Panc1 (cell line): ENCODE data around the gene CNDP1. TPM values are rescaled to one million over a fixed set of nuclear protein-coding genes. Genes with fewer than 3 reads are reported as not detected.

Source experiments
- ATAC-seq: fragments of 200-7000 bp; cut with Tn5 transposase; 2 replicates; pipeline ENCODE4 v1.9.1; 2020; ENCODE audit warnings: mild to moderate bottlenecking, moderate library complexity
- BruUV-seq: library from RNA; stranded (reverse); fragments of 400-500 nt; replicated peaks from 2 replicates; lab custom pipeline; 2021; lab: Mats Ljungman, UMichigan
- CTCF ChIA-PET: fragments of 300-600 bp; sonication (Branson Sonifier 250); formaldehyde crosslinking; loops from one replicate; lab custom pipeline; 2022; ENCODE audit warnings: antibody characterized with exemption; lab: Charles Lee
- POLR2A ChIA-PET: fragments of 300-600 bp; sonication (Branson Sonifier 250); formaldehyde crosslinking; loops from one replicate; lab custom pipeline; 2022; ENCODE audit warnings: antibody characterized with exemption; lab: Charles Lee
- DNase-seq: peaks from one replicate; pipeline ENCODE4 v3.0.0-alpha.2; 2010; ENCODE audit warnings: low read depth, low spot score
- H3K27ac ChIP-seq: 2 replicates; pipeline ENCODE4 v1.5.1; 2011; ENCODE audit warnings: mild to moderate bottlenecking, low read length, inconsistent platforms
- H3K27me3 ChIP-seq: fragments of 200-500 bp; sonication (Bioruptor generic); 2 replicates; pipeline ENCODE4 v1.6.0; 2014; ENCODE audit warnings: low read length, inconsistent platforms; ENCODE audit not compliant: control insufficient read depth, insufficient read depth
- H3K36me3 ChIP-seq: fragments of 200-500 bp; sonication (Bioruptor generic); 2 replicates; pipeline ENCODE4 v1.5.1; 2014; ENCODE audit warnings: inconsistent platforms, mild to moderate bottlenecking, low read length, moderate library complexity; ENCODE audit not compliant: control insufficient read depth, insufficient read depth
- H3K4me1 ChIP-seq: 2 replicates; pipeline ENCODE4 v1.5.1; 2011; ENCODE audit warnings: inconsistent platforms, mild to moderate bottlenecking, low read length, moderate library complexity; ENCODE audit not compliant: control insufficient read depth, insufficient read depth
- H3K4me3 ChIP-seq, 2 experiments: 2 replicates each; pipeline ENCODE4 v1.5.1; 2011 to 2012; ENCODE audit warnings: low read depth in 2 of 2, low read length in 2 of 2, mild to moderate bottlenecking in 2 of 2, inconsistent platforms in 1 of 2, moderate library complexity in 1 of 2
- H3K9me3 ChIP-seq: fragments of 200-500 bp; sonication (Bioruptor generic); 2 replicates; pipeline ENCODE4 v1.5.1; 2014; ENCODE audit warnings: low read depth, mild to moderate bottlenecking, inconsistent platforms, low read length, moderate library complexity; ENCODE audit not compliant: control insufficient read depth, insufficient read depth
- CTCF ChIP-seq: fragments of 450-650 bp; IDR thresholded peaks from 2 replicates; pipeline ENCODE4 v1.5.1; 2017; ENCODE audit warnings: mild to moderate bottlenecking
- POLR2AphosphoS5 ChIP-seq: IDR thresholded peaks from 2 replicates; pipeline ENCODE4 v1.6.1; 2012; ENCODE audit warnings: mild to moderate bottlenecking, low read depth, low read length, moderate library complexity
- REST ChIP-seq, 2 experiments: IDR thresholded peaks; 2 replicates each; pipeline ENCODE4 v1.6.1; 2011 to 2012; ENCODE audit warnings: low read depth in 2 of 2, control low read depth in 1 of 2, low read length in 1 of 2, mild to moderate bottlenecking in 1 of 2, moderate library complexity in 1 of 2; ENCODE audit not compliant: insufficient read depth in 1 of 2
- SIN3A ChIP-seq: IDR thresholded peaks from 2 replicates; pipeline ENCODE4 v1.6.1; 2012; ENCODE audit warnings: low read depth, mild to moderate bottlenecking, low read length, moderate library complexity, borderline replicate concordance; ENCODE audit not compliant: insufficient read depth
- TCF7L2 ChIP-seq: IDR thresholded peaks from 2 replicates; pipeline ENCODE4 v1.6.1; 2011; ENCODE audit warnings: mild to moderate bottlenecking, low read depth, low read length, inconsistent platforms
- in situ Hi-C: cut with HindIII; loops from 2 replicates; pipeline ENCODE4 v1.10.0; 2016; ENCODE audit warnings: low sequenced_read_pairs, low pct_unique_long_range_greater_than_20kb
- intact Hi-C: fragments of 100-400 bp; cut with micrococcal nuclease; formaldehyde crosslinking; loops from one replicate; pipeline ENCODE4 v1.10.0; 2022; ENCODE audit not compliant: unreplicated experiment
- total RNA-seq: library from RNA; stranded (reverse); gene quantifications from one replicate; pipeline ENCODE4 v1.2.1, GENCODE V29; 2021; ENCODE audit not compliant: unreplicated experiment

CNDP1 gene
- total RNA-seq, 1 experiment from 2014 or later: not detected

DNA sequence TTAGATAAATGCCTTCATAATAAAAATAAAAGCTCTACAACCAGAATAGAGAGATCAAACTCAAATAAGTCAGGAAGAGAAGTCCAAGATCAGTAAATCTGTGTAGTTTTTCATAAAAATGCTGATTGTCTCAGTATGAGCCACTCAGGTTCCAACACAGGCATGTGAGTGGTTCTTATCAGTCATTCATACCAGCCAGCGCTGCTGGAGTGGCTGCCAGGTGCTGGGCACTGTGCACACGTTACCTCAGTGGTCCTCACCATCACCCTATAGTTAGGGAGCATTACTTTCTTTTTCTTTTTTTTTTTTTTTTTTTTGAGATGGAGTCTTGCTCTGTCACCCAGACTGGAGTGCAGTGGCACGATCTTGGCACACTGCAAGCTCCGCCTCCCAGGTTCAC, 23.8 kb downstream of the CNDP1 start:
- intact Hi-C loops (no loop called here), in situ Hi-C loops (no loop called here)
- POLR2A ChIA-PET: interaction anchor here (0.7 kb wide), 1 partner anchor 53 kb away, joined by 7 read pairs; no protein-coding TSS in a partner anchor

GRCh38 chr18:74562131-74562730, 27.9 kb downstream of the CNDP1 start:
- TF ChIP-seq REST (IDR thresholded peaks at IDR 0.05; ENCODE audit: insufficient read depth in 1 of 2, low read depth in 2 of 2, low read length in 1 of 2): no peak
- TF ChIP-seq TCF7L2: no peak
- TF ChIP-seq CTCF: no peak
- no peak for TF ChIP-seq SIN3A
- TF ChIP-seq POLR2AphosphoS5: no peak
- Histone ChIP-seq H3K27me3 (peaks cover 10% of the 10 kb centered on the region), H3K36me3 (no peaks in the 10 kb centered on the region), H3K4me3 (no peak overlapping the region), H3K4me1 (no peaks in the 10 kb centered on the region), H3K27ac (no peak overlapping the region), H3K9me3 (no peaks in the 10 kb centered on the region)
- intact Hi-C loops: no loop called here
- in situ Hi-C loops: no loop called here
- ChIA-PET POLR2A (no interaction called here), CTCF (no interaction called here)
- no TSS peak for BruUV-seq
- DNase-seq (no peak), ATAC-seq (no peak)

More for the DNA sequence above, 23.8 kb downstream of the CNDP1 start:
- no peak overlapping the region for H3K4me3 ChIP-seq
- ATAC-seq (no peak), DNase-seq (no peak)
- CTCF ChIA-PET: no interaction called here
- peaks cover 10% of the 10 kb centered on the region; the same call in 1 of the 2 replicates for H3K27me3 ChIP-seq
- H3K4me1 ChIP-seq: no peaks in the 10 kb centered on the region
- TF ChIP-seq CTCF (no peak), TCF7L2 (no peak), SIN3A (no peak), REST (IDR thresholded peaks at IDR 0.05; ENCODE audit: insufficient read depth in 1 of 2, low read depth in 2 of 2, low read length in 1 of 2) (no peak)
- no TSS peak for BruUV-seq
- H3K36me3 ChIP-seq: no peaks in the 10 kb centered on the region
- H3K27ac ChIP-seq: no peak overlapping the region
- H3K9me3 ChIP-seq: no peaks in the 10 kb centered on the region
